WTC11 (cell line): ENCODE data around the gene STAT3.

Source experiments
- CBFB ChIP-seq: sonication (generic); formaldehyde crosslinking; IDR thresholded peaks from 2 replicates; pipeline ENCODE4 v1.8.1; 2022; ENCODE audit warnings: mild to moderate bottlenecking, low read depth, missing genetic modification reagents
- FOXK1 ChIP-seq: sonication (generic); formaldehyde crosslinking; IDR thresholded peaks from 2 replicates; pipeline ENCODE4 v1.8.0; 2022; ENCODE audit warnings: mild to moderate bottlenecking, moderate library complexity, missing genetic modification reagents
- FOXP4 ChIP-seq: sonication (generic); formaldehyde crosslinking; IDR thresholded peaks from 2 replicates; pipeline ENCODE4 v1.8.0; 2022; ENCODE audit warnings: mild to moderate bottlenecking, missing genetic modification reagents
- IRF1 ChIP-seq: sonication (generic); formaldehyde crosslinking; IDR thresholded peaks from 2 replicates; pipeline ENCODE4 v1.8.0; 2023; ENCODE audit warnings: missing genetic modification reagents
- MAX ChIP-seq: sonication (generic); formaldehyde crosslinking; IDR thresholded peaks from 2 replicates; pipeline ENCODE4 v1.8.0; 2022; ENCODE audit warnings: mild to moderate bottlenecking, missing genetic modification reagents
- NFYB ChIP-seq: sonication (generic); formaldehyde crosslinking; conservative IDR thresholded peaks from 2 replicates; pipeline ENCODE4 v1.8.0; 2022; ENCODE audit warnings: low read depth, missing genetic modification reagents
- PRDM15 ChIP-seq: sonication (generic); formaldehyde crosslinking; IDR thresholded peaks from 2 replicates; pipeline ENCODE4 v1.8.0; 2022; ENCODE audit warnings: missing genetic modification reagents
- SP1 ChIP-seq: sonication (generic); formaldehyde crosslinking; conservative IDR thresholded peaks from 2 replicates; pipeline ENCODE4 v1.8.1; 2022; ENCODE audit warnings: missing genetic modification reagents
- TF ChIP-seq, protein P1 (sequence below): fragments of 200-600 bp; IDR thresholded peaks from 2 replicates; pipeline ENCODE4 v1.8.0; 2022; ENCODE audit warnings: antibody characterized with exemption
- TF ChIP-seq, protein P2 (sequence below): fragments of 250-450 bp; sonication (Bioruptor Pico); conservative IDR thresholded peaks from 2 replicates; pipeline ENCODE4 v1.9.0; 2021; ENCODE audit warnings: mild to moderate bottlenecking
- TF ChIP-seq, protein P3 (sequence below): sonication (generic); formaldehyde crosslinking; IDR thresholded peaks from 2 replicates; pipeline ENCODE4 v1.8.1; 2023; ENCODE audit warnings: mild to moderate bottlenecking, missing genetic modification reagents, borderline replicate concordance
- TF ChIP-seq, protein P4 (sequence below): sonication (generic); formaldehyde crosslinking; IDR thresholded peaks from 2 replicates; pipeline ENCODE4 v1.8.1; 2023; ENCODE audit warnings: mild to moderate bottlenecking, moderate library complexity, missing genetic modification reagents

- TF ChIP-seq, protein P1, sequence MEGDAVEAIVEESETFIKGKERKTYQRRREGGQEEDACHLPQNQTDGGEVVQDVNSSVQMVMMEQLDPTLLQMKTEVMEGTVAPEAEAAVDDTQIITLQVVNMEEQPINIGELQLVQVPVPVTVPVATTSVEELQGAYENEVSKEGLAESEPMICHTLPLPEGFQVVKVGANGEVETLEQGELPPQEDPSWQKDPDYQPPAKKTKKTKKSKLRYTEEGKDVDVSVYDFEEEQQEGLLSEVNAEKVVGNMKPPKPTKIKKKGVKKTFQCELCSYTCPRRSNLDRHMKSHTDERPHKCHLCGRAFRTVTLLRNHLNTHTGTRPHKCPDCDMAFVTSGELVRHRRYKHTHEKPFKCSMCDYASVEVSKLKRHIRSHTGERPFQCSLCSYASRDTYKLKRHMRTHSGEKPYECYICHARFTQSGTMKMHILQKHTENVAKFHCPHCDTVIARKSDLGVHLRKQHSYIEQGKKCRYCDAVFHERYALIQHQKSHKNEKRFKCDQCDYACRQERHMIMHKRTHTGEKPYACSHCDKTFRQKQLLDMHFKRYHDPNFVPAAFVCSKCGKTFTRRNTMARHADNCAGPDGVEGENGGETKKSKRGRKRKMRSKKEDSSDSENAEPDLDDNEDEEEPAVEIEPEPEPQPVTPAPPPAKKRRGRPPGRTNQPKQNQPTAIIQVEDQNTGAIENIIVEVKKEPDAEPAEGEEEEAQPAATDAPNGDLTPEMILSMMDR = no peak
- TF ChIP-seq CBFB (CRISPR knock-in tag) (no peak), IRF1 (CRISPR knock-in tag) (no peak), FOXP4 (CRISPR knock-in tag) (no peak), NFYB (no peak), SP1 (CRISPR knock-in tag) (no peak), PRDM15 (CRISPR knock-in tag) (no peak), MAX (CRISPR knock-in tag) (no peak), FOXK1 (CRISPR knock-in tag) (no peak)
- TF ChIP-seq, protein P2, sequence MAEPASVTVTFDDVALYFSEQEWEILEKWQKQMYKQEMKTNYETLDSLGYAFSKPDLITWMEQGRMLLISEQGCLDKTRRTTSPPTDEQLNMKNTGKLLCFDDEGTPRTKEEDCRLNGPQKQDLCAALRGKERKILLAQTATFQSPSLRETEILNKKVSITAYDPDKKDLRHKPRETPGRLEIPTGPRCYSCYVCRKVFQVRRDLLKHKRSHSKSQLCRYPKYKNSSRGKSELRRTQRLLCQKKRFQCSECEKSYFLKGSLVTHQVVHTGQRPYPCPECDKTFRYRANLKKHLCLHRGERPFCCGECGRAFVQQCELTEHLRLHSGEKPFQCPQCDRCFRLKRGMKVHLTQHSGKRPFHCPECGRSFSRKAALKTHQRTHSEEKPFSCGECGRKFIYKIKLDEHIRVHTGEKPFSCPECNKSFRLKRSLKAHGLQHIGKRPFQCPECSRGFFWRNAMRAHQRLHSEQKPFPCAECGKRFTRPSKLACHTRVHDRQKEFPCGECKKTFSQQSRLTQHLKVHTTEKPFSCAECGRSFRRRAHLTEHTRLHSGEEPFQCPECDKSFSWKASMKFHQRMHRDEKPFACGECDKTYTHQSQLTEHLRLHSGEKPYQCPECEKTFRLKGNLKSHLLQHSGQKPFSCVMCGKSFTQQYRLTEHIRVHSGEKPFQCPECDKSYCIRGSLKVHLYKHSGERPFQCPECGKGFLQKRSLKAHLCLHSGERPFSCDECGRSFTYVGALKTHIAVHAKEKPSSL (CRISPR knock-in tag) = no peak
- TF ChIP-seq, protein P3, sequence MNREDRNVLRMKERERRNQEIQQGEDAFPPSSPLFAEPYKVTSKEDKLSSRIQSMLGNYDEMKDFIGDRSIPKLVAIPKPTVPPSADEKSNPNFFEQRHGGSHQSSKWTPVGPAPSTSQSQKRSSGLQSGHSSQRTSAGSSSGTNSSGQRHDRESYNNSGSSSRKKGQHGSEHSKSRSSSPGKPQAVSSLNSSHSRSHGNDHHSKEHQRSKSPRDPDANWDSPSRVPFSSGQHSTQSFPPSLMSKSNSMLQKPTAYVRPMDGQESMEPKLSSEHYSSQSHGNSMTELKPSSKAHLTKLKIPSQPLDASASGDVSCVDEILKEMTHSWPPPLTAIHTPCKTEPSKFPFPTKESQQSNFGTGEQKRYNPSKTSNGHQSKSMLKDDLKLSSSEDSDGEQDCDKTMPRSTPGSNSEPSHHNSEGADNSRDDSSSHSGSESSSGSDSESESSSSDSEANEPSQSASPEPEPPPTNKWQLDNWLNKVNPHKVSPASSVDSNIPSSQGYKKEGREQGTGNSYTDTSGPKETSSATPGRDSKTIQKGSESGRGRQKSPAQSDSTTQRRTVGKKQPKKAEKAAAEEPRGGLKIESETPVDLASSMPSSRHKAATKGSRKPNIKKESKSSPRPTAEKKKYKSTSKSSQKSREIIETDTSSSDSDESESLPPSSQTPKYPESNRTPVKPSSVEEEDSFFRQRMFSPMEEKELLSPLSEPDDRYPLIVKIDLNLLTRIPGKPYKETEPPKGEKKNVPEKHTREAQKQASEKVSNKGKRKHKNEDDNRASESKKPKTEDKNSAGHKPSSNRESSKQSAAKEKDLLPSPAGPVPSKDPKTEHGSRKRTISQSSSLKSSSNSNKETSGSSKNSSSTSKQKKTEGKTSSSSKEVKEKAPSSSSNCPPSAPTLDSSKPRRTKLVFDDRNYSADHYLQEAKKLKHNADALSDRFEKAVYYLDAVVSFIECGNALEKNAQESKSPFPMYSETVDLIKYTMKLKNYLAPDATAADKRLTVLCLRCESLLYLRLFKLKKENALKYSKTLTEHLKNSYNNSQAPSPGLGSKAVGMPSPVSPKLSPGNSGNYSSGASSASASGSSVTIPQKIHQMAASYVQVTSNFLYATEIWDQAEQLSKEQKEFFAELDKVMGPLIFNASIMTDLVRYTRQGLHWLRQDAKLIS (CRISPR knock-in tag) = no peak
- TF ChIP-seq, protein P4, sequence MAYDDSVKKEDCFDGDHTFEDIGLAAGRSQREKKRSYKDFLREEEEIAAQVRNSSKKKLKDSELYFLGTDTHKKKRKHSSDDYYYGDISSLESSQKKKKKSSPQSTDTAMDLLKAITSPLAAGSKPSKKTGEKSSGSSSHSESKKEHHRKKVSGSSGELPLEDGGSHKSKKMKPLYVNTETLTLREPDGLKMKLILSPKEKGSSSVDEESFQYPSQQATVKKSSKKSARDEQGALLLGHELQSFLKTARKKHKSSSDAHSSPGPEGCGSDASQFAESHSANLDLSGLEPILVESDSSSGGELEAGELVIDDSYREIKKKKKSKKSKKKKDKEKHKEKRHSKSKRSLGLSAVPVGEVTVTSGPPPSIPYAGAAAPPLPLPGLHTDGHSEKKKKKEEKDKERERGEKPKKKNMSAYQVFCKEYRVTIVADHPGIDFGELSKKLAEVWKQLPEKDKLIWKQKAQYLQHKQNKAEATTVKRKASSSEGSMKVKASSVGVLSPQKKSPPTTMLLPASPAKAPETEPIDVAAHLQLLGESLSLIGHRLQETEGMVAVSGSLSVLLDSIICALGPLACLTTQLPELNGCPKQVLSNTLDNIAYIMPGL (CRISPR knock-in tag) = no peak
Measured at GRCh38 chr17:42411361-42411760, 23.1 kb upstream of the STAT3 start.
